ENCODE results near the gene THSD4.

Gene THSD4

GRCh38 chr15:71294911-71295602 lies 179.8 kb downstream of the THSD4 start:
- Histone ChIP-seq H4K20me1 (ENCODE audit: control insufficient read depth, insufficient read depth, low read depth, low read length) (no peaks in the 10 kb centered on the region), H3K4me3 (ENCODE audit: low read length) (no peak overlapping the region), H3K27ac (ENCODE audit: low read depth, low read length) (no peak overlapping the region), H3K27me3 (ENCODE audit: control insufficient read depth, low read length) (no peaks in the 10 kb centered on the region), H3K4me2 (ENCODE audit: low read length) (no peak overlapping the region), H3K4me1 (ENCODE audit: control insufficient read depth, low read length) (no peaks in the 10 kb centered on the region), H3F3A (ENCODE audit: control insufficient read depth, insufficient read depth) (no peaks in the 10 kb centered on the region), H3K36me3 (ENCODE audit: control insufficient read depth, low read length) (no peaks in the 10 kb centered on the region), H3K9me2 (replicated peaks; ENCODE audit: control insufficient read depth, low read length) (no peaks in the 10 kb centered on the region), H3K79me2 (ENCODE audit: control insufficient read depth, low read length) (no peaks in the 10 kb centered on the region), H3K9me3 (ENCODE audit: control insufficient read depth, insufficient read depth, low read length) (no peaks in the 10 kb centered on the region)
- TF ChIP-seq EZH2phosphoT487 (IDR thresholded peaks at IDR 0.05; ENCODE audit: borderline replicate concordance, low read length), result no peak
- no peak for TF ChIP-seq CTCF (IDR thresholded peaks at IDR 0.05; ENCODE audit: low read depth, low read length, poor library complexity, severe bottlenecking)

DNA sequence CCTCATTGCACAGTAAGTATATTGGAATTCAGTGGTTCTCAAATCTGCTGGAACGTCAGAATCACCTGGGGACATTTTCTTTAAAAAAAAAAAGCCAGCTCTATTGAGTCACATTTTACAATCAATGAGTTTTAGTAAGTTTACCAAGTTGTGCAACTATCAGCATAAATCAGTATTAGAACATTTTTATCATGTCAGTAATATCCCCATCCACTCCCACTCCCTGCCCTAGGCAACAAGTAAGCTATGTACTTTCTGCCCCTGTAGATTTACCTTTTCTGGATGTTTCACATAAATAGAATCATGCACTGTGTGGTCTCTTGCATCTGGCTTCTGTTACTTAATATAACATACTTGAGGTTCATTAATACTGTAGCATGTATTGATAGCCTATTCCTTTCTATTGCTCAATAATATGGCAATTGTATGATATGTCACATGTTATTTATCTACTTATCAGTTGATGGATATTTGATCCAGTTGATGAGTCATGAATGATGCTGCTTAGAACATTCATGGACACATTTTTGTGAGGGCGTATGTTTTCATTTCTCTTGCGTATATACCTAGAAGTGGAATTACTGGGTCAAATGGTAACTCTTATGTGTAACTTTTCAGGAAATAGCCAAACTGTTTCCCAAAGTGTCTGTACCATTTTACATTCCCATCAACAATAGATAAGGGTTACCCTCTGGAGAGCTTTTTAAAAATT lies 180.5 kb downstream of the THSD4 start:
- Histone ChIP-seq H3K9me2 (replicated peaks; ENCODE audit: control insufficient read depth, low read length) (no peaks in the 10 kb centered on the region), H3K9me3 (ENCODE audit: control insufficient read depth, insufficient read depth, low read length) (no peaks in the 10 kb centered on the region), H3K27ac (ENCODE audit: low read depth, low read length) (no peak overlapping the region), H3K4me1 (ENCODE audit: control insufficient read depth, low read length) (no peaks in the 10 kb centered on the region), H3F3A (ENCODE audit: control insufficient read depth, insufficient read depth) (no peaks in the 10 kb centered on the region), H4K20me1 (ENCODE audit: control insufficient read depth, insufficient read depth, low read depth, low read length) (no peaks in the 10 kb centered on the region), H3K79me2 (ENCODE audit: control insufficient read depth, low read length) (no peaks in the 10 kb centered on the region), H3K36me3 (ENCODE audit: control insufficient read depth, low read length) (no peaks in the 10 kb centered on the region), H3K4me2 (ENCODE audit: low read length) (no peak overlapping the region), H3K4me3 (ENCODE audit: low read length) (no peak overlapping the region), H3K27me3 (ENCODE audit: control insufficient read depth, low read length) (no peaks in the 10 kb centered on the region)
- TF ChIP-seq CTCF (IDR thresholded peaks at IDR 0.05; ENCODE audit: low read depth, low read length, poor library complexity, severe bottlenecking), result no peak

GRCh38 chr15:71296315-71296679 lies 181.0 kb downstream of the THSD4 start:
- H4K20me1 ChIP-seq (ENCODE audit: control insufficient read depth, insufficient read depth, low read depth, low read length), result no peaks in the 10 kb centered on the region
- H3K4me1 ChIP-seq (ENCODE audit: control insufficient read depth, low read length), result no peaks in the 10 kb centered on the region
- no peak overlapping the region for H3K4me3 ChIP-seq (ENCODE audit: low read length)
- TF ChIP-seq CTCF (IDR thresholded peaks at IDR 0.05; ENCODE audit: low read depth, low read length, poor library complexity, severe bottlenecking) (no peak), EZH2phosphoT487 (IDR thresholded peaks at IDR 0.05; ENCODE audit: borderline replicate concordance, low read length) (no peak)
- no peaks in the 10 kb centered on the region for H3K27me3 ChIP-seq (ENCODE audit: control insufficient read depth, low read length)
- H3K9me2 ChIP-seq (replicated peaks; ENCODE audit: control insufficient read depth, low read length), result no peaks in the 10 kb centered on the region
- no peaks in the 10 kb centered on the region for H3K79me2 ChIP-seq (ENCODE audit: control insufficient read depth, low read length)
- no peaks in the 10 kb centered on the region for H3F3A ChIP-seq (ENCODE audit: control insufficient read depth, insufficient read depth)
- H3K4me2 ChIP-seq (ENCODE audit: low read length), result no peak overlapping the region
- H3K9me3 ChIP-seq (ENCODE audit: control insufficient read depth, insufficient read depth, low read length), result no peaks in the 10 kb centered on the region
- H3K27ac ChIP-seq (ENCODE audit: low read depth, low read length), result no peak overlapping the region
- H3K36me3 ChIP-seq (ENCODE audit: control insufficient read depth, low read length), result no peaks in the 10 kb centered on the region
